Prostate gland (tissue), 2 donors: ENCODE results near the gene REEP3. TPM values are rescaled to one million over a fixed set of nuclear protein-coding genes. Genes with fewer than 3 reads are reported as not detected.
"Not testable (repeated sequence)": the region's sequence is repeated elsewhere in the genome, so short reads cannot be mapped to it uniquely, and the experiment has no call there.

ENCODE experiments used
- DNase-seq: peaks from one replicate; pipeline ENCODE4 v3.0.0-alpha.2; 2019; ENCODE audit warnings: low spot score
- H3K27ac ChIP-seq, 2 donors: fragments of 200-600 bp; sonication (generic); 2 replicates each; pipeline ENCODE4 v1.5.1; 2017 to 2019
- H3K27me3 ChIP-seq: fragments of 200-600 bp; sonication (generic); replicated peaks from 2 replicates; pipeline ENCODE4 v1.5.1; 2019; ENCODE audit not compliant: insufficient read depth
- H3K36me3 ChIP-seq, 2 donors: fragments of 200-600 bp; sonication (generic); 1 replicate in 1 of 2; 2 replicates in 1 of 2; pipeline versions ENCODE4 v1.5.1 to v1.8.1; 2017 to 2019
- H3K4me1 ChIP-seq: fragments of 200-600 bp; sonication (generic); replicated peaks from 2 replicates; pipeline ENCODE4 v1.5.1; 2019
- H3K4me3 ChIP-seq, 2 donors: fragments of 200-600 bp; sonication (generic); 2 replicates each; pipeline ENCODE4 v1.5.1; 2017 to 2019
- H3K9me3 ChIP-seq: fragments of 200-600 bp; sonication (generic); 2 replicates; pipeline ENCODE4 v1.5.1; 2017
- POLR2A ChIP-seq: fragments of 450-650 bp; IDR thresholded peaks from one replicate; pipeline ENCODE4 v1.6.1; 2016; ENCODE audit warnings: antibody characterized with exemption, mild to moderate bottlenecking
- POLR2AphosphoS5 ChIP-seq: sonication (generic); formaldehyde crosslinking; IDR thresholded peaks from one replicate; pipeline ENCODE4 v1.6.1; 2017; ENCODE audit warnings: antibody characterized with exemption
- WGBS: methylation state at CpG from one replicate; pipeline ENCODE4 v1.1.5; 2018; 5-methylcytosine and 5-hydroxymethylcytosine counted together
- intact Hi-C: fragments of 100-400 bp; cut with DNase I; formaldehyde crosslinking; loops from one replicate; pipeline ENCODE4 v1.14.2; 2022
- total RNA-seq, 2 donors: library from RNA; depleted of rRNA; stranded (reverse); fragments of >200 nt; gene quantifications; one replicate each; pipeline ENCODE4 v1.1.0, GENCODE V29; 2016
- TF ChIP-seq, protein P1 (sequence below), 4 experiments: fragments of 200-600 bp in 2 of 4; fragments of 450-650 bp in 2 of 4; sonication (generic) in 2 of 4; IDR thresholded peaks; 1 replicate in 3 of 4; 2 replicates in 1 of 4; pipeline ENCODE4 v1.5.1; 2016 to 2019; ENCODE audit warnings: antibody characterized with exemption in 4 of 4, mild to moderate bottlenecking in 2 of 4, moderate library complexity in 2 of 4

The REEP3 gene
- total RNA-seq, 2 donors from 2014 or later, result 32.0 to 52.4 TPM

DNA sequence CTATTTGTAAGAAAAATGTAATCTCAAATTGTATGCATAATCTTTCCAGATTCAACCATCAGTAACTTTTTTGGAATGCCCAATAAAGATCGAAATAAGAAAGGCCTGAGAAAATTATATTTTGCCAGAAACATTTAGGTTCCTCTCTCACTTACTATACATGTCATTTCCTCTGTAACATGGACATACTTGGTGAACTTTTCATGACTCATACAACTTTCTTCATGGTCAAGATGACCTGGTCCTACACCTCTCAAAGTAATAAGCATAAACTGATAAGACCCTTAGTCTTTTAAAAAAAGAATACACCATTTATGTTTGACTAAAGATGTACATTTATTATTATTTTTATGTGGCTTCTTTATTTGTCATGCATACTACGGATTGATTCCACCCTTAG, 125.3 kb downstream of the REEP3 start:
- no peak overlapping the region for H3K27ac ChIP-seq
- intact Hi-C loops, result no loop called here

DNA sequence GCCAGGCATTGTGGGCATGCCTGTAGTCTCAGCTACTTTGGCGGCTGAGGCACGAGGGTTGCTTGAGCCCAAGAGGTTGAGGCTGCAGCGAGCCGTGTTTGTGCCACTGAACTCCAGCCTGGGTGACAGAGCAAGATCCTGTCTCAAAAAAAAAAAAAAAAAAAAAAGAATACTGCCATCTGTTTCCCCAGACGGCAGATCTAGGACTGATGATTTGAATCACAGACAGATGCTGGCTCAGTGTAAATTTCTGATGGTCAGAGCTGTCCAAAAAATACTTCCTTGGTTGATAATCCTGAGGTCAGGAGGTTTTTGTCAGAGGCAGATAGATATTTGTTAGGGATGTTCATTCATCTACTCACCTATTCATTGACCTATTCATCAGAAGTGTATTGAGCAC, 130.7 kb downstream of the REEP3 start:
- Histone ChIP-seq H3K27me3 (no peaks in the 10 kb centered on the region), H3K4me1 (no peaks in the 10 kb centered on the region), H3K4me3 (no peak overlapping the region), H3K27ac (no peak overlapping the region), H3K36me3 (no peaks in the 10 kb centered on the region), H3K9me3 (no peaks in the 10 kb centered on the region)
- TF ChIP-seq POLR2A (no peak), POLR2AphosphoS5 (no peak)
- TF ChIP-seq, protein P1, sequence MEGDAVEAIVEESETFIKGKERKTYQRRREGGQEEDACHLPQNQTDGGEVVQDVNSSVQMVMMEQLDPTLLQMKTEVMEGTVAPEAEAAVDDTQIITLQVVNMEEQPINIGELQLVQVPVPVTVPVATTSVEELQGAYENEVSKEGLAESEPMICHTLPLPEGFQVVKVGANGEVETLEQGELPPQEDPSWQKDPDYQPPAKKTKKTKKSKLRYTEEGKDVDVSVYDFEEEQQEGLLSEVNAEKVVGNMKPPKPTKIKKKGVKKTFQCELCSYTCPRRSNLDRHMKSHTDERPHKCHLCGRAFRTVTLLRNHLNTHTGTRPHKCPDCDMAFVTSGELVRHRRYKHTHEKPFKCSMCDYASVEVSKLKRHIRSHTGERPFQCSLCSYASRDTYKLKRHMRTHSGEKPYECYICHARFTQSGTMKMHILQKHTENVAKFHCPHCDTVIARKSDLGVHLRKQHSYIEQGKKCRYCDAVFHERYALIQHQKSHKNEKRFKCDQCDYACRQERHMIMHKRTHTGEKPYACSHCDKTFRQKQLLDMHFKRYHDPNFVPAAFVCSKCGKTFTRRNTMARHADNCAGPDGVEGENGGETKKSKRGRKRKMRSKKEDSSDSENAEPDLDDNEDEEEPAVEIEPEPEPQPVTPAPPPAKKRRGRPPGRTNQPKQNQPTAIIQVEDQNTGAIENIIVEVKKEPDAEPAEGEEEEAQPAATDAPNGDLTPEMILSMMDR (IDR thresholded peaks at IDR 0.05), result no peak
- WGBS, result 69% methylated on average over 5 of the region's 5 CpGs
- intact Hi-C loops, result no loop called here
- DNase-seq, result no peak

More for the DNA sequence above, 125.3 kb downstream of the REEP3 start:
- no peaks in the 10 kb centered on the region for H3K4me1 ChIP-seq
- no peak for TF ChIP-seq POLR2A
- no peak for TF ChIP-seq POLR2AphosphoS5
- TF ChIP-seq, protein P1 (IDR thresholded peaks at IDR 0.05), result no peak
- 95% methylated on average over 2 of the region's 2 CpGs for WGBS
- no peak overlapping the region for H3K4me3 ChIP-seq
- H3K36me3 ChIP-seq, result no peaks in the 10 kb centered on the region
- DNase-seq, result no peak
- H3K27me3 ChIP-seq, result no peaks in the 10 kb centered on the region
- H3K9me3 ChIP-seq, result no peaks in the 10 kb centered on the region

DNA sequence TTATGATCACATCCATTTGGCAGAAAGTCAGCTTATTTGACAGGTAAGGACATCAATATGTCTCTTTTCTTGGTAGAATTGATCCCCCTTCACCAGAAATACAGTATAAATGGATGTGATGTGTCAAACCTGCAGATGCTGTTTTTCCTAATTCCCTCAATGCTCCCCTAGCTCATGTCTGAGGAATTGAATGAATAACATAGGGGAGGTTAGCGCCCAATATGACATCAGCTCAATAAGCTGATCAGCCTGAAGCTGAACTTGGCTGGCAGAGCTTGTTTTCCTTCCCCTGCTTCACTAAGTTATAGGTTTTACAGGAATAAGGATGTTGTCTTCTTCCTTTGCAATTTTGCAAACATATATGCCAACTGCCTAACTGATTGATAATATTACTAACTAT, 132.5 kb downstream of the REEP3 start:
- 93% methylated on average over 1 of the region's 1 CpG for WGBS
- Histone ChIP-seq H3K9me3 (no peaks in the 10 kb centered on the region), H3K36me3 (no peaks in the 10 kb centered on the region), H3K4me3 (no peak overlapping the region), H3K4me1 (no peaks in the 10 kb centered on the region), H3K27ac (no peak overlapping the region), H3K27me3 (no peaks in the 10 kb centered on the region)
- intact Hi-C loops, result no loop called here
- TF ChIP-seq, protein P1 (IDR thresholded peaks at IDR 0.05), result no peak
- TF ChIP-seq POLR2AphosphoS5, result no peak
- TF ChIP-seq POLR2A, result no peak
- no peak for DNase-seq

DNA sequence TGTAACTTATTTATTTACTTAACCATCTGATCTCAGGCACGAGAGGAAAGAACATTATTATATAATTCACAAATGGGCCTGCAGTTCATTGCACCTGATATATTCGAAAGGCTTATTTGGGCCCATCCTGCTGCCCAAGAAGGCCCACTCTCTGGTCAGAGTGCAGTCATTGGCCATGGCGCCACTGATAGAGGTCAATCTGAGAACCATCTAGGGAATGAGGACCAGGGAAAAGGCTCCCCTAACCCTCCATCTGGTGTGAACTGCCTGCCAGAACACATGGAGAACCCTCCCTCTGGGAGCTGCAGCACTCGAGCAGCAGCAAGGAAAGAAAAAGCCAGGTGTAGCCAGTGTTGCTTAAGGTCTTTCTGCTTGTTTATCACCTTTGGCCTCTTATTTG, 136.6 kb downstream of the REEP3 start:
- Histone ChIP-seq H3K27me3 (no peaks in the 10 kb centered on the region), H3K27ac (no peak overlapping the region), H3K4me1 (no peaks in the 10 kb centered on the region), H3K9me3 (no peaks in the 10 kb centered on the region), H3K36me3 (no peaks in the 10 kb centered on the region), H3K4me3 (no peak overlapping the region)
- TF ChIP-seq POLR2AphosphoS5 (no peak), POLR2A (no peak)
- TF ChIP-seq, protein P1 (IDR thresholded peaks at IDR 0.05), result no peak
- WGBS, result 45% methylated on average over 4 of the region's 4 CpGs
- intact Hi-C loops, result no loop called here
- DNase-seq, result no peak

DNA sequence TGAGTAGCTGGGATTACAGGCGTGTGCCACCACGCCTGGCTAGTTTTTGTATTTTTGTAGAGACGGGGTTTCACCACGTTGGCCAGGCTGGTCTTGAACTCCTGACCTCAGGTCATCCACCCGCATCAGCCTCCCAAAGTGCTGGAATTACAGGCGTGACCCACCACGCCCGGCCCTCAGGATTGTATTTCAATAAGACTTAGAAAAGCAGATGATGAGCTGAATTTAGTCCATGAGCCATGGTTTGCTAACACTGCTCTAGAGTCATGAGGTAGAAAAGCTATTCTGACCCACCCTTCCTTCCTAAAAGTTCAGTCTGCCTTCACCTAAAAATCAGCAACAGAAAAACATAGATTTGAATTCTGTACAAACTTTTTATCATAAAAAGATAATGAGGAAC, 139.7 kb downstream of the REEP3 start:
- H3K4me3 ChIP-seq, H3K27me3 ChIP-seq, H3K36me3 ChIP-seq, intact Hi-C loops, H3K9me3 ChIP-seq, DNase-seq, H3K4me1 ChIP-seq, H3K27ac ChIP-seq: not testable (repeated sequence)
- 94% methylated on average over 8 of the region's 8 CpGs for WGBS
